HG03558 (cell line): Measurements from ENCODE around the gene SMYD5.
A peak's percentile ranks its signal among the peaks of the same experiment; 100 is the strongest.

Source experiments
- ATAC-seq: cut with Tn5 transposase; IDR thresholded peaks from one replicate; pipeline ENCODE4 v1.9.1; 2021; ENCODE audit warnings: moderate number of reproducible peaks; ENCODE audit not compliant: unreplicated experiment; ENCODE audit errors: extremely low read depth

The SMYD5 gene

DNA sequence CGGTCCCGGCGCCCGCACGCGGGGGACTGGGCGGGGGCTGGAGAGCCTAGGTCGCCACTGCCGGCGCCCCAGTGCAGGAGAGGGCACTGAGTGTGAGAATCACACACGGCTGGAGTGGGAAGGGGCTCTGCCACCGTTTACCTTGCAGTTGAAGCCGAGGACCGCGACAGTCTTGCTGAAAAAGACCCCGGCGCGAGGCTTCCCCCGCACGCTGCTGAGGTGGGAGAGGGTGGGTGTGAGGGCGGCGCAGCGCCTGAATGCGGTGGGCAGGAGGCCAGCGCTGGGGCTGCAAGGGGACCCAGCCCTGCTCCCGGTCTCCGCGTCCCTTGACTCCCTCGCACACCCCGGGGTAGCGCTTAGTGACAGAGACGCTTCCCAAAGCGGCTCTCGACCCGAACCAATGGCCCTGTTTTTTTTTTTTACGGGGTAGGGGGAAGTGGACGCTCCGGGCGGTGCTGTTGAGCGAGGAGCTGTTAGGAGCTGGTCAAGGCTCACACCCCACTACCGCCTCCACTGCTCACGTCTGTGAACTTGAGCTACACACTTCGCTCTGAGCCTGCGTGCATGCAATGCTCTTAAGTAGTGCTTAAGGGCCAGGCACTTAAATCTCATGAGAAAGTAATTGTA lies 10.9 kb upstream of the SMYD5 start:
- ATAC-seq: no peak

- no peak for ATAC-seq
Observed at GRCh38 chr2:73205611-73206010, 8.4 kb upstream of the SMYD5 start.

DNA sequence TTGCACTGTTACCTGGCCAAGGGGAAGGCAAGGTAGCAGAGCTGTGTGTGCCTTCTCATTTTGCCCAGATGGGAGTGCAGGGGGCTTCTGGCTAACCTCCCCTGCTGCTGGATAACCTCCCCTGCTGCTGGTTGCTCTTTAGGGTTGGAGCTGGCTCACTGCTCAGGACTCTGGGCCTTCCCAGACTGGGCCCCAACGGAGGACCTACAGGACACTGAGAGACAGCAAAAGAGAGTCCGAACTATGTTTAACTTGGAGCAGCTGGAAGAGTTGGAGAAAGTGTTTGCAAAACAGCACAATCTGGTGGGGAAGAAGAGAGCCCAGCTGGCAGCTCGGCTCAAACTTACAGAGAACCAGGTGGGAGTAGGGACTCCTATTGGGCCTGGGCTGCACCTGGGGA lies 5.8 kb upstream of the SMYD5 start:
- ATAC-seq: no peak

DNA sequence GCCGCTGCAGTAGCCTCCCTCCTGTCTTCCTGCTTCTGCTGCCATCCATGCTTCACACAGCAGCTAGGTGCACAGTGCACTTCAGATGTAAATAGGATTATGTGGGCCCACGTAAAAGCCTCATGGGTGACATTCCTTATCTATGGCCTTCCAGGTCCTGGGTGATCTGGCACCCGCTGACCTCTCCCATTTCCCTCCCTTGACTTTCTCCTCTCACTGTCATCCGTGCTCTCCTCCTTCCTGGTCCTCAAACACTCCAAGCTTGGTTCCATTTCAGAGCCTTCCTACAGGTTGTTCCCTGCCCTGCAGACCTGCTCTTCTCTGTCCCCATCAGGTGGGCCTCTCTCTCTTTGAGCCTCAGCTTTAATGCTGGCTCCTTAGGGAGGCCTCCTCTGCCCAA lies 4.0 kb upstream of the SMYD5 start:
- no peak for ATAC-seq

- no peak for ATAC-seq
Observed at GRCh38 chr2:73210696-73211095, 3.3 kb upstream of the SMYD5 start.

- no peak for ATAC-seq
Observed at GRCh38 chr2:73212098-73212447, 2.0 kb upstream of the SMYD5 start.

- peak; percentile 63 for ATAC-seq
Observed at GRCh38 chr2:73212448-73213176, 1.4 kb upstream of the SMYD5 start.

GRCh38 chr2:73215254-73215653 lies 1.2 kb downstream of the SMYD5 start:
- no peak for ATAC-seq

DNA sequence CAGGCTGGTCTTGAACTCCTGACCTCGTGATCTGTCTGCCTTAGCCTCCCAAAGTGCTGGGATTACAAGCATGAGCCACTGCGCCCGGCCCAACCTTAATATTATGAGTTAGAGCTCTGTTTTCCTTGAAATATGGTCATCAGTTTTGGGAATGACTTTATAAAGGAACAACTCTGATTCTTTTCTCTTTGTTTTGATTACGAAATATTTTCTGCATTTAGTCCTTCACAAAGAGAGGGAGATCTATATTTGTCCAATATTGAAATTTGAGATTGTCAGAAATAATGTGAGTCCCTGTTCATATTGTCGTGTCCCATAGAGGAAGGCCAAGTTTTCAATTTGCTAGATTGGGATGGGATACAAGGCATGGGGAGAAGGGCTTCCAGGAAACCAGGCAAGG lies 3.1 kb downstream of the SMYD5 start:
- ATAC-seq: no peak

- no peak for ATAC-seq
Observed at GRCh38 chr2:73217826-73218225, 3.8 kb downstream of the SMYD5 start.

DNA sequence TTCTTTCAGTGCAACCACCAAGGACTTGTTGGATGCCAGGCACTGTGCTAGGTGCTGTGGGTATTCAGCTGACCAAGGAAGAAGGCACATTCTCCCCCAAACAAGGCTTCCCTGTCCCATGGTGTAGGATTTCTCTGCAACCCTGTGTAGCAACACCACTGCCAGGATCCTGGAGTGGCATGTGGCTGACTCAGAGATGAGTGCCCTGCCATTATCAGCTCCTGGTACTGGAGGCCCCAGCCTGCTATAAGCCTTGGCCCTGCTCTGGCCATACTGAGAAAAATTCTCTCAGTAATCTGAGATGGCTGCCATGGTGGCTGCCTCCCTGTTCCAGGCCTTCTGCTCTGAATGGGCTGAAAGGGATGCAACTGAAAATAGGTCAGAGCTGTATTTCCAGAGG lies 4.3 kb downstream of the SMYD5 start:
- no peak for ATAC-seq

GRCh38 chr2:73223821-73224220 lies 9.8 kb downstream of the SMYD5 start:
- ATAC-seq: no peak

DNA sequence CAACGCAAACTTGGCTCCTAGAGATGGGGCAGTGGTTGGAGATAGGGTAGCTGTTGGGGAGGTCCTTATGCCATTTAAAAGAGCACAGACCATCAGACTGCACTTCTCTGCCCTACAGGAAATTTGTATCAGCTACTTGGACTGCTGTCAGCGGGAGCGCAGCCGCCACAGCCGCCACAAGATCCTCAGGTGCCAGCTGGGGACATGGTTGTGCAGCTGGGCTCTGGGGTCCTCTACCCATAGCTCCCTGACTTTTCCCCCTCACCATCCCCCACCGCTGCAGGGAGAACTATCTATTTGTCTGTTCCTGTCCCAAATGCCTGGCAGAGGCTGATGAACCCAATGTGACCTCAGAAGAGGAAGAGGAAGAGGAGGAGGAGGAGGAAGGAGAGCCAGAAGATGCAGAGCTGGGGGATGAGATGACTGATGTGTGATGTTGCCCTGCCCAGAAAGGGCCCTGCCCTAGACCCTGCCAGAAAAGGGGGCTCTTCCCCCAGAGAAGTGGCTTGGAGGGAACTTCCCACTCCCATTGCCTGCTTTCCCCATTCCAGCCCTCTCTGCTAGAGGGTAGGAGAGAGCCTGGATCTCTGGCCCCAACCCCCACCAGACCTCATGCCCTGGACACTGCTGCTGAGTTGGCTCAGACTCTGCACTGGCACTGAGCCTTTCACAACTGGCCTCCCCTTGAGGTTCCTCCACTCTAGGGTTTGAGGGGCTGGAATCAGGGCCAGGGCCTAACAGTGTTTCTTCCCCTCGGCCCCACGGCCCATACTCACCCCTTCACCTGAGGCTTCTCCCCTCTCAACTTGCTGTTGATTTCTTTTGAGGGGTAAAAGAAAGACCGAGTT lies 11.7 kb downstream of the SMYD5 start:
- no peak for ATAC-seq

DNA sequence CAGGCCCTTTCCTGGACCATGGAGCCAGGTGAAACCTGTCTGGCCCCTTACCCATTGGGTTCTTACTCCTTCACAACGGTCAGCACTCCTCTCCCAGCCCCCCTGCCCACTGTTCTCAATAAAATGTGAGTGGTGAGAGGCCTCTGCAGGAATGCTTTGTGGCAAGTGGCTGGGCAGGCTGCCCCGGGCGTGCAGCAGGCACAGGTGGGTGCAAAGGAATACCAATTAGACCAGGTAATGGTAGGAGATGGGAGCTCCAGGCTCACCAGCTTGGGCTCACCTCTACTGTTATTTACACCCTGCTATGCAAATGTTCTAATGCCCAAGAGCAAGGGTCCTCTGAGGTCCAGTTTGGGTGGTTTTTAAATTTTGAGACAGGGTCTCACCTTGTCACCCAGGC lies 13.0 kb downstream of the SMYD5 start:
- ATAC-seq: no peak

DNA sequence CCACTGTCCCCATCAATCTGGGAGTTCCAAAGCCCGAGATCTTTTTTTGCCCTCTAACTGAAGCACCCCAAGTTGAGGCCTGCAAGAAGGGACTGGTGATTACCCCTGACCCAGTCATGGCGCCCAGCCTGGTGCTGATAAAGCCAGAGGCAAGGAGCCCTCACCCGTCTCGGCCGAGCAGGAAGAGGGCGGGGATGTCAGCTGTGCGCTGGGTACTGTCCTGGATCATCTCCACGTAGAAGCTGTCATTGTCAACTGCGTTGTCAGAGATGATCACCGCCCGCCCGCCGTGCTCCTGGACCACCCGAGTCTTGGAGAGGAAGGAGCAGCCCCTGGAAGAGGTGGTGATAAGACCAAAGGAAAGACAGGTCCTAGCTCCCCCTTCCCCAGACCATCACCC lies 14.6 kb downstream of the SMYD5 start:
- no peak for ATAC-seq

- ATAC-seq: no peak
Observed at GRCh38 chr2:73232403-73233153, 18.5 kb downstream of the SMYD5 start.

GRCh38 chr2:73233154-73233931 lies 19.3 kb downstream of the SMYD5 start, which contains the start of gene PRADC1:
PRADC1 (minus strand) TSS chr2:73233239; CDS start chr2:73233160, 79 bp downstream.
- ATAC-seq: peak; percentile 95

DNA sequence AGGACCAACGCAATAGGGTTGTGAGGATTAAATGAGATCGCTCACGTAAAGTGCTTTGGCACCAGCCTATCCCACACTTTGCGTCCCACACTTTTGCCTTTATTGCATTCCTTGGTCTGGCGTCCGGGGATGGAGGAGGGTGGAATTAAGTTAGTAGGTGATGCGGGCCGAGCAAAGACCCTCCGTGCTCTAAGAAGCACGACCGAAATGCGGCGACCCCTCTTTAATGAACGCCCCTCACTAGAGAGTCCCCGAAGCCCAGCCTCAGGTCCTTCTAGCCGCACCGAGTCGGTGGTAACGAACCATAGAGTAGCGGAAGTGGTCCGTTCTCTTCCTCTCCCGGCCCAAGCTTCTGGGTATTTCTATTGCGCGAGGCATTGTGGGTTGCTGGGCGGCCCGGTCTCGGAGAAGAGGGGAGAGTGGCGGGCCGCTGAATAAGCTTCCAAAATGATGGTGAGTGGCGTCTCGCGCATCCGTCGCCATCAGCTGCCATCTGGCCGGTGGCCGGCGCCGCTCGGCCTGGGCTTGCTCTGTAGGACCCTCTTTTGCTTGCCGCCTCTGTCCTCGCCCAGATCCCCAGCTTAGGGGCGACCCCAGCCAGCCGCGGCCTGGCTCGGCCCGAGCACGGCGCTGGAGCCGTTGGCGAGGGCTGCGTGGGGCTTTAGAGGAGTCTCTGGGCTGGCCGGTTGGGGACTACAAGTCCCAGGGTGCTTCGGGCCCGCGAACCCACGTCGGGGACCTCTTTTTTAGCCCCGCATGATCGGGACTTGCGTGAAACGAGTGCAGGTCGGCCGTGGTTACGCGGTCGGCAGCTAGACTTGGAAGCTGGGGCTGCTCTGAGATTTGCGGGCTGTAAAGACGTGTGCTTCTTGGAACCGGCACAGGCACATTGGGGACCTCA lies 20.1 kb downstream of the SMYD5 start, which contains the start of gene CCT7:
TSS of gene CCT7 (plus strand) at position 377 of the 901 bp plus-strand sequence. CDS start at position 448, 71 bp downstream.
- ATAC-seq: peak; percentile 31
